ENCODE data around the gene TMPRSS11A.
A peak's percentile ranks its signal among the peaks of the same experiment; 100 is the strongest.

TMPRSS11A gene

DNA sequence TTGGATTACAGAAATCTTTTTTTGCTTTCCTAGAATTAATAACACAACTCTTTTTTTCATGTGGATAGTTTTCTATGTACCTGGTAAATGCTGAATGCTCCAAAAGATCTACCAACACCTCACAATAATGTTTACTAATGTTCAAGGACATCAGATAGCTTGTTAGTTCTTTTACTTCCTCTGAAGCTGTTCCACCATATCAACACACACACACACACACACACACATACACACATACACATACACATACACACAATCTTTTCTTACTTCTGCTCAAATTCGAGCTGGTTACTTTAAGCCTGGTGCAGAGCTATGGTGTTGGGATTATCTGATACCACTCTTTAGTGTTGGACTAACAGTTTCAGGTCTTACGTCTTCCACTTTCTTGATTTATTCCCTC, 51.2 kb downstream of the TMPRSS11A start:
- DNase-seq (ENCODE audit: low spot score), result no peak

DNA sequence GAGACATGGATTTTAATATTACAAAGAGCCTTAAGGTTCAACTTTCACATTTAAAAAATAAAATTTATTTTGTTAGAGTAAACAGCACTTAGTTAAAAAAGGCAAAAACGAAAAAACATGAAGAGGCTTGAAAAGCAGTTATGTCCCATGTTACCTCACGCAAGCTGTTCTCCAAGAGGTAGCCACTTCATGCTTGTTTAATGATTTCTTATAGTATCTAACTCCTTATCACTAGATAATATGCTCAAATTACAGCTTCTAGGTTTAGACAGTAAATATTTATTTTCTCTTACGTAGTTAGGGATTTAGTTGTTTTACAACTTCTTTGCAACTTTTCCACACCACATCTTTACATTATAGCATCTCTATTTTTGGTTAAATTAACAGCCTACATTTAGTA, 51.7 kb downstream of the TMPRSS11A start:
- no peak for DNase-seq (ENCODE audit: low spot score)

DNA sequence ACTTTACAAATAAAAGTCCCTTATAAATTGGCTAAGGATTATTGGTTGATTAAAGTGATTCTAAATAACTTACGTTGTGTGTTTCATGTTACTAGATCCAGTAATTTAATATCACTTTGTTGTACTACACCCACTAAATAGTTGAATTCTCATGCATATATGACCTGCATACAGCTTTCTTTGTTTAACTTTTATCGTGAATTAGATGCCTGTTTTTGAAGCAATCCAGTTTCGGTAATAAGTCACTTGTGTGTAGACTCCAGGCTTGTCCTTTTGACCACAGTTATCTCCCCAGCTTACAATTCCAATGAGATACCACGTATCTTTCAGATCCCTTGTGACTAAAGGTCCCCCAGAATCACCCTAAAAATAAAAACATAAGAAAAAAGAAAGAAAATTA, 52.2 kb downstream of the TMPRSS11A start:
- DNase-seq (ENCODE audit: low spot score), result no peak

DNA sequence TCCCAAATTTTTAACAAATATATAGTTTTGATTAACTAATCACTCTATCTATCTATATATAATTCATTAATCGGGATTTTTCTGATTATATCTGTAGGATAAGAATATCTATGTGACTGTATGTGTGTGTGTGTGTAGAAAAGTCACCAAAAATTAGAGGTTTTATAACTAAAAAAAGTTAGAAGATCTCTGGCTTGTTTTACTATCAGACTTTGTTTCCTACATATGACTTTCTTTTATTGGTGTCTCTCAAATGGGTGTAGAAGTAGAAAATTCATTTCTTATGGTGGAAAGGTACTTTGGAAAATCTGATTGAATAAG, 52.7 kb downstream of the TMPRSS11A start:
- DNase-seq (ENCODE audit: low spot score), result no peak

DNA sequence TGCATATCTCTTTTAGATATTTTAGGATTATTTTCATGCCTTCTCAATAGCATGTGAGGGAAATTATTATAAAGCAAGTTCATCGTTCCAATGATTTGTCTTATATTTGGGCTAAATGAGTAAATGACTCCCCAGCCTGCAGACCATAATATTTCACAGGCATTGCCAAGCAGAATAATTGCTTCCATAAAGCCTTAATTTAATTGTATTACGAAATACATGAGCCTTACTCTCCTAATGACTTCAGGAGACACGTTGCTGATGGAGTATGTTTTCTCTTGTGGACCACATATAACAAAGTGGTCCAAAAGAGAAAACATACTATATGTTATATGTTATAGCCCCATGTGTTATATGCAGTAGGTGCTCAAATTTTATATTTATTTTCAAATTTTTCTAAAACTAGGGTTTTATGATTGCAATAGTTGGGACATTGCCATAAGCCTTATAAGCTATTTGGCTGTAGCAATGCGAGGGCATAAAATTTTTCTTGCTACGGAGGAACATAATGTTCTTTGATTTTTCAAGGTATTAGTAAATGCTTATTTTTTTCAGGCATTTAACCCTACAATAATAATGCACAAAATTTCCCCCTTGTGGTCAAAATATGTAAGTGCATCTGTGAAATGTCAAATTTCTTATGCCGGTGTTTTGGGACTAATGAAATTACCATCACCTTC, 53.2 kb downstream of the TMPRSS11A start:
- peak; percentile 13 for DNase-seq (ENCODE audit: low spot score)

DNA sequence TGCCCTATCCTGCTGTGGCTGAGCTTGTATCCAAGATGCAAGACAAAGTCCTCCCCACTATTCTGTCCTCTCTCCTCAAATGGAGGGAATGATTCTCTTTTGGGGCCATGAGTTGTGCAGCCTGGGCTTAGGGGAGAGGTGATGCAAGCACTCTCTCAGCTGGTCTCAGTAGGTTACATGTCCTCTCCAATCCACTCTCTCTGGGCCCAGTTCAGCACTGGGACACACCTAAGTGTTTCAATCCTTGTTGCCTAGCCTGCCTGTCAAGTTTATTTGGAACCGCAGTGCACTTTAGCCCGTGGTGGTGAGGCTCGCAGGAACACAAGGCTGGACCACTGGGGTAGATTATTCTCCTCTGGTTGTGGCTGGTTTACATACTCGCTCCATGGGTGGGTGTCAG, 55.6 kb downstream of the TMPRSS11A start:
- DNase-seq (ENCODE audit: low spot score), result no peak

DNA sequence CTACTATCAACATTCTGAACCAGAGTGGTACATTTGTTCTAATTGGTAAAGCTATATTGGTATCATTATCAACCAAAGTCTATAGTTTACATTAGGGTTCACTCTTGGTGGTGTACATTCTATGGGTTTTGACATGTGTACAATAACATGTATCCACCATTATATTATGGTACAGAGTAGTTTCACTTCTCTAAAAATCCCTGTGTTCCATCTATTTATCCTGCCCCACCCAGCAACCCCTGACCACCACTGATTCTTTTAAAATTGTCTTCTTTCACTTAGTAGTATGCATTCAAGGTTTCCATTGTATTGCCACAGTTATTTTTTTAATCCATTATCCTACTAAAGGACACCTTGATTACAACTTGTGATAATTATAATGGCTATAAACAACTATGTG, 64.2 kb downstream of the TMPRSS11A start:
- DNase-seq (ENCODE audit: low spot score), result no peak

DNA sequence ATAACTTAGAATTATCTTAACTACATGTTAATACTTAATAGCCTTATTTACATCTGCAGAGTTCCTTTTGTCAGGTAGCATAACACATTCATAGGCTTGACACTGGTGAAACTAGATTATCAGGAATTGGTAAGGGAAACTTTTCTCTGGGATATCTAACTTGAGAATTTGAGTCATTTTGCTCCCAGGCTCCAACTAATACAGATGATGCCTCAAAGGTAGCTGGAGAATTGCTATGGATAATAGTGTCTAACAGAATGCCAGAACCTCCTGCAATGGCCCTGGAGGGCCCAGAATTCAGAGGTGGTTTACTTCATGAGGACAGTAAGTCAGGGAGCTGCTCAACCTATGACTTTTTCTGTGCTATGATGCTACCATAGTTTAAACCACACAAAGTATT, 65.6 kb downstream of the TMPRSS11A start:
- no peak for DNase-seq (ENCODE audit: low spot score)

DNA sequence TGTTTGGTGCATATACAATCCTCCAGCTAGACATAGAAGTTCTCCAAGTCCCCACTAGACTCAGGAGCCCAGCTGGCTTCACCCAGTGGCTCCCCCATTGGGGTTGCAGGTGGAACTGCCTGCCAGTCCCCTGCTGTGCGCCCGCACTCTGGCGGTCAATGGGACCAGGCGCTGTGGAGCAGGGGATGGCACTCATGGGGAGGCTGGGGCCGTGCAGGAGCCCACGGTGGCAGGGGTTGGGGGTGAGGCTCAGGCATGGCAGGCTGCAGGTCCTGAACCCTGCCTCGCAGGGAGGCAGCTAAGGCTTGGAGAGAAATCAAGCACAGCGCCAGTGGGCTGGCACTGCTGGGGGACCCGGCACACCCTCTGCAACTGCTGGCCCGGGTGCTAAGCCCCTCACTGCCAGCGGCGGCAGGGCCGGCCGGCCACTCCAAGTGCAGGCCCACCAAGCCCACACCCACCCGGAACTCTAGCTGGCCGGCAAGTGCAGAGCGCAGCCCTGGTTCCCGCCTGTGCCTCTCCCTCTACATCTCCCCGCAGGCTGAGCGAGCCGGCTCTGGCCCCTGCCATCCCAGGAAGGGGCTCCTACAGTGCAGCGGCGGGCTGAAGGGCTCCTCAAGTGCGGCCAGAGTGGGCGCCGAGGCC, 66.8 kb downstream of the TMPRSS11A start:
- DNase-seq (ENCODE audit: low spot score), result no peak

DNA sequence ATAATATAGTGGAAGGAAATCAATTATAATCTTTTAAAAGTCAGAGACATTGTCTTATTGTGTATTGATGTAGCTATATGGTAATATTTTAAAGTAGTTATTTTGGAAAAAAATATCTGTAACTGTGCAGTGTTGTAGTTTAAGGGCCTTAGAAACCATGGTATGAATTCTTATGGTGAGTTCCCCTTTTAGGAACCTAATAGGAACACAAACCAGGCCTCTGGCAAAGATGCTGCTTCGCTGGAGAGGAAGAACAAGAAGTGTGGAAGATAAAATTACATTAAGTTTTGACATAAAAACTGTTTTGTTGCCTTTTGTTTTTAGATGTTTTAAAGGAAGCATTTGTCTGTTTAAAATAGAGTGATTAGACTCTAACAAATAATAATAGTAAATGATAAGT, 68.6 kb downstream of the TMPRSS11A start:
- DNase-seq (ENCODE audit: low spot score), result no peak

DNA sequence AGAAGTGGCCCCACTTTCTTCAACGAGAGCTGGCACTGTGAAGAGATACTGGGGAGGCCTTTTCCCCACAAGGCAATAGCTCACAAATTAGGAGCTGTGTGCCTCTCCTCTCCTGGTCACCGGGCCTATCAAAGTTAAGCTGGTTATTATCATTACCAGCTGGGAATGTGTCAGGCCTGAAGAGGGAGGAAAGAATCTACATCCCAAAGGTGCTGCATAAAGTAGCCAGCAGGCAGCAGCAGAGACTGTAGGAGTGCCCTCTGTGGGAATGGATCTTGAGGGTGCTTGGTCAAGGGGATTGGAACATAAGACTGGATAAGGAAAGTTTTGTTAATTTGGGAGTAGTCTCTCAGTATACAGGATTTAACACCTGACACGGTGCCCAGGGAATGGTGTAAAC, 70.4 kb downstream of the TMPRSS11A start:
- no peak for DNase-seq (ENCODE audit: low spot score)

DNA sequence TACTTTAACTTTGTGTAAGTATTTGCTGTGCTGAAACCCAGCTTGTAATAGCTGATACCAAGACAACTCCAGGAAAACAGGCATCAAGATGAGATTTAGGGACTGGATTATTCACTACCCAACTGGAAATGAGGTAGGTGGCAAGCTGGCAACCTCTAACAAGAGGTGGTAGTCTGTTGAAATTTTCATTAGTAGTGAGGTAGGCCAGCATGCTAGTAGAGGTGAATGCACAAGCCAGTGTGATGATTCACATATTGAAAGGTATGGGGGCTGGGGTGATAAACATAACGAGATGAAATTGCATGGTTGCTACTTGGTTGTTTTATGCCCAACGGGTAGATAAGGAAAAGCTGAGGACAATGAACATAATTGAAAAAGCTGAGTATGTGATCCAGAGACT, 71.0 kb downstream of the TMPRSS11A start:
- DNase-seq (ENCODE audit: low spot score), result no peak

DNA sequence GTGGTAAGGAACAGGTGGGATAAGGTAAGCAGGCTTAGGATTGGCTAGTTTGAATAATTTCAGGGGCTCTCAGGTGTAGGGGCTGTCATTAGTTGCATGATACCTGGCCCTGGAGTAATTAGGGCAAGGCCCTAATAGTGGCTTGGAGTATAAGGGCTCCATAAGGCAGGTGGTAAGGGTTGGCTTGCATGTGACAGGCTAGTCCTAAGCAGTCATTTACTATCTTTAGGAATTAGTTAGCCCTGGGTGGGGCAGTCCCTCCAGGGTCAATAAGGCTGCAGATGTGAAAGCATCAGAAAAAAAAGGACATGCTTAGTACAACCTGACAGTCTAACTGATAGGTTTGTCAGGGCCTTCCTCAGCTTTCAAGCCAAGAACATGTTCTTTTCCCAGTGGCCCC, 71.6 kb downstream of the TMPRSS11A start:
- DNase-seq (ENCODE audit: low spot score), result no peak

DNA sequence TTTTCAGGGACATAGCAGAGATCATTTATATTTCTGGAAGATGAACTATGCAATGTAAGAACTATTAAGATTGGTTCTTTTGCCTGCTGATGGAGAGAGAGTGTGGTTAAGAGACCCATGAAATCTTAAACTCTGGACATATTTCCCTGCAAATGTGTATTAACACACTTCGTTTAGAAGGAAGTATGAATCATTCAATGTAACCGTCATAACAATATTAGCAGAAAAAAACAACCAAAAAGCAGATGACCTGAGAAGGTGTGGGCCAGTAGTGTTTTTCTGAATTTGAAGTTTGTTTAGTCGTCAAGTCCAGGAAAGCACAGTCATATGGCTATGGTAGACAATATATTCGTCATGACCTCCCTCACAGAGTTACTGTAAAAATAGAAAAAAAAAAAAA, 77.0 kb downstream of the TMPRSS11A start:
- no peak for DNase-seq (ENCODE audit: low spot score)

DNA sequence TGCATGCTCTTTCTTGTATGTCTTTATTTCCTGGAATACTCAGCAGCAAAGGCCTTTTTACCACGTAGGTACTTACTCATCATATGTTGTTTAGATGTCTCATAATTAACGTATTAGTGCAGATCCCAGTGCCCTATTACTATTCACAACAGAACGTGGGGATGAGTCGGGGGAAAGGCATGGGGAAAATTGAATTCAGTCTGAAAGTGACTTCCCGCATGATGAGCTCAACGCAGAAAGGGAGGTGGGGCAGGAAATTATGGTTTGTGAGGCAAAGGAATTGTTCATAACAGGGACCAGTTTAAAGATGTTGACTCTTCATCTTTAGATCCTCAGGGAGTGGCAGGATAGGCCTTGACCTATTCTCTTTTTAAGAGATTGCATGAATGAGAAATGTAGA, 77.5 kb downstream of the TMPRSS11A start:
- DNase-seq (ENCODE audit: low spot score), result no peak

DNA sequence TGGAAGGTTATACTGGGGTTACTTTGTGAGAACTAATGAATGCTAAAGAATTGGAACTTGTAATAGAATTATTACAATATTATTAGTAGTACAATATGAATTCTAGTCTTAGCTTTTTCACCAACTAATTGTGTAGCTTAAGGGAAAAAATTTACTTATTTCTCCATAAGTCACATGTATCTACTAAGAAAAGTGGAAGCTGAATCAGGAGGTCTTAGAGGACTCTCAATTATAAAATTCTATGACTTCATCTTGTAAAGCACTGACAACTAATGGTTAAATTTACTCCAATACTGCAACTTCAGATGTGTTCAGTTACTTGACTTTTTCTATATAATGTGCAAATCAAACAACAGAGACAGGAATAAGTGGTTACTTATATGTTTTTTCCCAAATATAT, 78.6 kb downstream of the TMPRSS11A start:
- no peak for DNase-seq (ENCODE audit: low spot score)

DNA sequence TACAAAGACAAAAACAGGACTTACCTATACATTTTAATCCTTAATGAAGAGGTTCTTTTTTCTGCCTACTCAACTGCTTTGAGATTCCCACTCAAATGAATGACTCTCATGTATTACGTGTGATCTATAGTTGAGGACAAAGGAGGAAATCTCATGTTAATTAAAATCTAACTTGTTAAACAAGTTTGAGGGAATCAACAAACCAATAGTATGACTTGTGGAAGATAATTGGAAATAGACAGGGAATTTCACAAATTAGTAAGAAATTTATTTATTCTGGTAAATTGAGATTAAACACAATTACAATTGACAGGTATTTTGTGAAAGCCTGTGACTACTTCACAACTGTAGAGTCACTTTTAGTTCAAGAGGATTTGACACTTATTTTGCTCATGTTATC, 79.4 kb downstream of the TMPRSS11A start, which contains the start of gene TMPRSS11D:
Gene TMPRSS11D (minus strand): TSS at position 101 of the 400 bp plus-strand sequence. CDS start 69 bp downstream, at position 32.
- no peak for DNase-seq (ENCODE audit: low spot score)

DNA sequence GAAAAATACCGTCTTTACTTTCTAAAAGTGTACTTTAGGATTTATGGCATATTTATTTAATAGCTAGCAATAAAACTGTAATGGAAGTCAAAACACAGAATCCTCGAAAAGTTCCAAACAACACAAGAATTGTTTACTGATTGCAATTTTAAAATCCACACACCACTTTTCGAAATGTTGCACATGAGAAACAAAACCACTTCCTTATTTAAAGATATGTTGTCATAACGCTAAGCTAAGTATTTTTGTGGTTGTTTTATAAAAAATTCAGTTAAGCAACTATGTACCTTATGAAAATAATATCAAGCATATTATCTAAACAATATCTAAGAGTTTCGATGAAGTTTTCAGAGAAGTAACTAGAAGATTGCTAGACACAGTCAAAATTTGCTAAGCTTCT, 79.8 kb downstream of the TMPRSS11A start:
- DNase-seq (ENCODE audit: low spot score), result no peak

DNA sequence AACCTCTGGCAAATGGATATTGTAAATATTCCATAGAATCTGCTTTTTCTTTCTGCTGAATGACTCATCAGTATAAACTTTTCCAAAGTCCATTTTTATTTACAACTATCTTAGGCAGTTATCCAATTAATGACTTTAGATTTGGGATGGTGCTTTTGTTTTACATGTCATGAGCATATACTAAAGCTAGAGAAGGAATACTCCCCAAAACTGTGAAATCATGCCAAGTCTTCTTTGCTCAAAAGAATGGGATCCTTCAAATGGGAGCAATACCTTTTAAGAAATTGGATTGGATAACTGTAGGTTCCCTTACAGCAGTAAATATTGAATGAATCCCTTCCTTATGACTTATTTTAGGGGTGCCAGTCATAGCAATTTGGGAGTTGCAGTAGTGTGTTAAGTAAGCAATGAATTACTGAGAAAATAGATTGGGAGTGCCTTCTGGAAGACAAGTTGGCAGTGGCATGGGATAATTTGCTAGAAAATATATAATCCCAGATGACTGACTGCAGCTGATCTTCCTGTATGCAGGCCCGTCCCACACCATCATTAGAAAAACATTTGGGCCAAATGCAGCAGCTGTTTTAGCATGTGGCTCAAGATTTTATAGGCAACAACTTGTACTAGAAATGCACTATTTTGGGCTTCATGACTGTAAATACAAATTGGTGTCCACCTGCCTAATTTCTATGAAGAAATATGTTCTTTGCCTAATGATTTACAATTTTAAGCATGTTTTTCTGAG, 82.3 kb downstream of the TMPRSS11A start:
- DNase-seq (ENCODE audit: low spot score), result no peak

DNA sequence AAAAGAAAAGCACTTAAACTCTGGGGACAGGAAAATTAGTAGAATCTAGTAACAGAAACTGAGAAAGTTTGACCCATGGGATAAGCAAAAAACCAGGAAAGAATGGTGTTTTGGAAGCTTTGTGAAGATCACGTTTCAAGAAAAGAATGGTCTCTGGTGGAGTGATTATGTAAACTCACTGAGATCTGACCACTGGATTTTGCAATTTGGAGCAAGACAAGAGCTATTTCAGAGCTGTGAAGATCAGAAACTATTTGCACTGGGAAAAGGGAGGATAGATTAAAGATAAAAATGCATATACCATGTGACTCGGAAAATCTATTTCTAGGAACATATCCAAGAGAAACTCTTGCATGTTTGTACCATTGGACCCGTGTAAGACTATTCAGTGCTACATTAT, 83.8 kb downstream of the TMPRSS11A start:
- no peak for DNase-seq (ENCODE audit: low spot score)

DNA sequence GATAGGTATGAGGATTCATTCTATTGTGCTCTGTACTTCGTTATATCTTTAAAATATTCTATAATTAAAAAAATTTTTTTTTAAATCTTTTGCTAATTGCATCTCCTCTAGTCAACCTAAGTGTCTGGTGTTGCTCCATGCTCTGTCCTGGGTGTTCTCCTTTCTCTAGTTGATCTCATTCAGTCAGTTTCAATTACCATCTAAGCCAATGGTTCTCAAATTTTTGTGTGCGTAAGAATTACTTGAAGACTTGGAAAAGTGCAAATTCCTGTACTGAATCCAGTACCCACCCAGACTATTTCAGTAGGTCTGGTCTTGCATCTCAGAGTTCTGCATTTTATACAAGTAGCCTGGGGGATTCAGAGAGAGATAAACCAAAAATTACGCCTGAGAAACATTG, 86.2 kb downstream of the TMPRSS11A start:
- no peak for DNase-seq (ENCODE audit: low spot score)

DNA sequence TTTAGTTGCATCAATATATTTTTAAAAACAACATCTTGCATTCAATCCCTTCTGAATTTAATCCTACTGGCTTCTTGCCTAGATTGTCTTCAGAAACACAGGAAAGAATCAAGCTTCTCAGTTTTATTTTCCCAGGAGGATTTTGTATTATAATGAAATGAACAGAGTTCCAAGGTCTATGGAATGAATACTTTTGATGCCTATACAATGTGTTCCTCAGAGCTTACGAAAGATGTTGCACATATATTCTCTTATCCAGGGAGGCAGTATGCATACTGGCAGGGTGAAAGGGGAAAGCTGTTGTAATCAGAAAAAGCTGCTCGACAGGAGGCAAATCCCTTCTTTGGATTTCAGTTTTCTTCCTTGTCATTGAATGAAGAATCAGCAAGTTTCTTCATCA, 88.3 kb downstream of the TMPRSS11A start:
- DNase-seq (ENCODE audit: low spot score), result no peak

DNA sequence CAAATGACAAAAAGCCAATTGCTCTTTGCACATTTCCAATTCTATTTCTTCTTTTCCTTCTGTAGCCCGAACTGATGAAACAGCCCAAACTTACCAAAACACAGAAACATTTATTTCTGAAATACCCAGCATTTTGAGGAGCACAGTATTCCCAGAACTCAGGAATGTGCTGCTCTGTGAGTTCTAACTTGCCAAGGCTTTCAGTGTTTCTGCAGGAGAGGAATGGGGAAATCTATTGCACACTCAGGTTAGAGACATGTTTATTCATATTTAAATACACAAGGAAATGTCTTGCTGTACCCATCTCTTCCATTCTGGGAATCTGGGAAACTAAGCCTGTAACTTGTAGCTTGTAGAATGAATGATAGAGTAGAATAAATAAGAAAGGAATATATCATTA, 90.2 kb downstream of the TMPRSS11A start:
- no peak for DNase-seq (ENCODE audit: low spot score)

DNA sequence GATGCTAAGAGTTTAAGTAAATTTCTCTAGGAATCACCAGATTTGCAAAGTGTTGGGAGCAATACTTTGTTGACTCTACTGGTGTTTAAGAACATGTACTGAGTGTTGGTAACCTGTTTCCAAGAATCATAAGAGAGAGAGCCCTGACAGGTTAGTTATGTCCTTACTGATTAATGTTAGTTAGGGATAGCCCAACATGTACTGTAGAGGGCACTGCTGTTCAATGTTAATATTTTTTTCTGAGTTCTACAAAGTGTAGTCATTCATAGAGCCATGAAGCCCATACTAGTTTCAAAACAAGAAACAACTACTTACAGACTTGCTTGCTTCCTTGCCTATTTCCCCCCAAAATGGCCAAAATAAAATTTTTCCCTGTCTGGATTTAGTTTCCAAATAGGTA, 91.4 kb downstream of the TMPRSS11A start:
- DNase-seq (ENCODE audit: low spot score), result peak; percentile 30
